ENCODE results near the gene MYO1A. TPM values are rescaled to one million over a fixed set of nuclear protein-coding genes. Genes with fewer than 3 reads are reported as not detected.

The MYO1A gene
- total RNA-seq, 2 donors from 2014 or later = 0.08 TPM; not detected in 1

DNA sequence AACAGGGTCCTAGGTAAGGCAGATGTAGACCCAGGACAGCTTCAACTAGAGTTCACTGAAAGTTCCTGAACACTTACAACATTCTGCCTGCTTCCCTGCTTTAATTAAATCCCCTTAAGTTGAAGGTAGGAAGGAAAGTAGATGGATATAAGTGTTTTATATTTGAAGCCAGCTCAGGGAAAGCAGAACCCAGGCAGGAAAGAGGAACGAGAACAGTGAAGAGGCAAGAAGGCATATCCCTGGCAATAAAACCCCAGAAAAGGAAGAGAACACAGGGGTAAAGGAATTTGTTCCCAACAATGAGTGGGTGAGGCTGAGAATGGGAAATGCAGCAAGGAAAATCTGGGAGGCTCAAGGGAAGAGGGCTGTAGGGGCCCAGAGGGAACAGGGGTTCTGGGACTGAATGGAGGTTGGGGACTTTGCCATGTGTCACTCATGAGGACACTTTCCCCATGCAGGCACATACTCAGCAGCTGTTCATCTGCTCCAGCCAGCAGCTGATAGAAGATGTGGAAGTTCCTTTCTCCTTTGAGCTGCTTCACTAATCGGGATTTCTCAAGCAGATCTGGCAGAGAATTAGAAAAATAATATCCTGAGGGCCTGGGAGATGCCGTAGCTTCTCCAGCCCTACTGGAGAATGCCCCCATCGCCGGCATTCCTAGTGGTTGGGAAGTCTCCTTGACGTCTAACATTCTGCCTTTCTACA, 3.7 kb downstream of the MYO1A start:
- Histone ChIP-seq H3K27ac (no peak overlapping the region), H3K36me3 (no peaks in the 10 kb centered on the region), H3K4me3 (no peak overlapping the region), H3K4me1 (no peaks in the 10 kb centered on the region), H3K9me3 (no peaks in the 10 kb centered on the region), H3K27me3 (no peaks in the 10 kb centered on the region)
- DNase-seq (ENCODE audit: low spot score) = no peak
- TF ChIP-seq, protein P1, sequence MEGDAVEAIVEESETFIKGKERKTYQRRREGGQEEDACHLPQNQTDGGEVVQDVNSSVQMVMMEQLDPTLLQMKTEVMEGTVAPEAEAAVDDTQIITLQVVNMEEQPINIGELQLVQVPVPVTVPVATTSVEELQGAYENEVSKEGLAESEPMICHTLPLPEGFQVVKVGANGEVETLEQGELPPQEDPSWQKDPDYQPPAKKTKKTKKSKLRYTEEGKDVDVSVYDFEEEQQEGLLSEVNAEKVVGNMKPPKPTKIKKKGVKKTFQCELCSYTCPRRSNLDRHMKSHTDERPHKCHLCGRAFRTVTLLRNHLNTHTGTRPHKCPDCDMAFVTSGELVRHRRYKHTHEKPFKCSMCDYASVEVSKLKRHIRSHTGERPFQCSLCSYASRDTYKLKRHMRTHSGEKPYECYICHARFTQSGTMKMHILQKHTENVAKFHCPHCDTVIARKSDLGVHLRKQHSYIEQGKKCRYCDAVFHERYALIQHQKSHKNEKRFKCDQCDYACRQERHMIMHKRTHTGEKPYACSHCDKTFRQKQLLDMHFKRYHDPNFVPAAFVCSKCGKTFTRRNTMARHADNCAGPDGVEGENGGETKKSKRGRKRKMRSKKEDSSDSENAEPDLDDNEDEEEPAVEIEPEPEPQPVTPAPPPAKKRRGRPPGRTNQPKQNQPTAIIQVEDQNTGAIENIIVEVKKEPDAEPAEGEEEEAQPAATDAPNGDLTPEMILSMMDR (IDR thresholded peaks at IDR 0.05) = no peak

DNA sequence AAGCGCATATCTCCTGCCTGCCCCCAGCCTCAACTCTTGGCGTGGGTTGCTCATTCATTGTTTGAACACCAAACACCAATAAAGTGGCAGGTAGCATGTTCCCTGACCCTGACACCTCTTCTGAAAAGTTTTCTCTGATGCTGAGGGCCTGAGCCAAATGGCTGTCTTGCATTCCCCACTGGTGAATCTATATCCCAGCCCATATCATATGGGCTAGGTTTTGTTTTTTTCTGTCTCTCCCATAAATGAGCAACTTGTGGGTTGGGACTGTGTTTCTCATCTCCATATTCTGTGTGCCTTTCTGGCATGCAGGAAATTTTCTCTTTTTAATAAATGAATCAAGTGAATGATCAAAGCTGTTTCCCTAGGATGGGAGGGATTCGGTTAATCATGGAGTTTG, 5.0 kb downstream of the MYO1A start:
- Histone ChIP-seq H3K4me3 (no peak overlapping the region), H3K27ac (no peak overlapping the region), H3K9me3 (no peaks in the 10 kb centered on the region), H3K4me1 (no peaks in the 10 kb centered on the region), H3K36me3 (no peaks in the 10 kb centered on the region), H3K27me3 (no peaks in the 10 kb centered on the region)
- no peak for DNase-seq (ENCODE audit: low spot score)
- TF ChIP-seq, protein P1 (IDR thresholded peaks at IDR 0.05) = no peak

DNA sequence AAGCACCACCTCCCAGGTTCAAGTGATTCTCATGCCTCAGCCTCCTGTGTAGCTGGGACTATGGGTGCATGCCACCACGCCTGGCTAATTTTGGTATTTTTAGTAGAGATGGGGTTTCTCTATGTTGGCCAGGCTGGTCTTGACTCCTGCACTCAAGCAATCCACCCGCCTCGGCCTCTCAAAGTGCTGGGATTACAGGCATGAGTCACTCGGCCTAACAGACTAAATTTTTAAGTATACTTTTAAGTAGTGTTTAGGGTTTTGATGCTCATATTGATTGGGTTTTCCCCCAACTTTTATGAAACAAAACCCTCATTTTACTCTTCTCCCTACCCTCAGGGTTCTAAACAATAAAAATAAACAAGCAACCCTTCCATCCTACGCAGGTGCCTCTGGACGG, 5.5 kb downstream of the MYO1A start:
- no peak for DNase-seq (ENCODE audit: low spot score)
- H3K27ac ChIP-seq = no peak overlapping the region
- H3K4me3 ChIP-seq = no peak overlapping the region
- H3K27me3 ChIP-seq = no peaks in the 10 kb centered on the region
- H3K4me1 ChIP-seq = no peaks in the 10 kb centered on the region
- TF ChIP-seq, protein P1 (IDR thresholded peaks at IDR 0.05) = no peak
- H3K36me3 ChIP-seq = no peaks in the 10 kb centered on the region
- H3K9me3 ChIP-seq = no peaks in the 10 kb centered on the region

DNA sequence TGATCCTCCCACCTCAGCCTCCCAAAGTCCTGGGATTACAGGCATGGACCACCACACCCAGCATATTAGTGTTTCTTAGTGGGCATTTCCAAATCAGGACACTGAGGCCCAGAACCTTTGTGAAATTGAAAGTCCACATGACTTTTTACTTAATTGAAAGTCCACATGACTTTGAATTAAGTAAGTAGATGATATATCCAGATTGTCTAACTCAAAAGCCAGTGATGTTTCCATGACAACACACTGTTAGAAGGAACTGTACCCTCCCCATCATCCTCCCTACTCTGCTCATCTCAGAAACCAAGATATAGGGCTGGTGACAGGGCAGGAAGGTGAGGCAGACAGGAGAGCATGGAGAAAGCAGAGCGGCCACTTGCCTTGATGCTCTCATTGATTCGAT, 7.2 kb downstream of the MYO1A start:
- H3K9me3 ChIP-seq = no peaks in the 10 kb centered on the region
- TF ChIP-seq, protein P1 (IDR thresholded peaks at IDR 0.05) = no peak
- no peak overlapping the region for H3K4me3 ChIP-seq
- H3K4me1 ChIP-seq = no peaks in the 10 kb centered on the region
- DNase-seq (ENCODE audit: low spot score) = no peak
- no peaks in the 10 kb centered on the region for H3K36me3 ChIP-seq
- no peaks in the 10 kb centered on the region for H3K27me3 ChIP-seq
- H3K27ac ChIP-seq = no peak overlapping the region

DNA sequence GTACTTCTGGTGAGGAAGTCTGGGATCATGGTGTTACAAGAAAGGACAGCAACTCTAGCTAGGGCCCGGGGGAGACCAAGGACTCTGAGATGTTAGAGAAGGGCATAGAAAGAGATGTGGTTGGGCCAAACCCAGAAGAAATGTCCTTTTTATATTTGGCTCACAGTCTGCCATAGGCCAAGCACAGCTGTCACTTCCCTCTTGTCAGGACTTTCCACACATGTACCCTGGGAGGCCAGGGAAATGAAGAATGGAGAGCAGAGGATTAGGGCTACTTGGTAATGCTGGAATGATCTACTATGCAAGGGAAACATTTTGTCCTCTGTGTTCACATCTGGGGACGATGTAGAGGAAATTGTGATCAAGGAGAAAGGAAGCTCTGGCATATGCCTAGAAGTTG, 9.2 kb downstream of the MYO1A start:
- Histone ChIP-seq H3K27ac (no peak overlapping the region), H3K36me3 (no peaks in the 10 kb centered on the region), H3K4me3 (no peak overlapping the region), H3K27me3 (no peaks in the 10 kb centered on the region), H3K4me1 (no peaks in the 10 kb centered on the region), H3K9me3 (no peaks in the 10 kb centered on the region)
- DNase-seq (ENCODE audit: low spot score) = no peak
- TF ChIP-seq, protein P1 (IDR thresholded peaks at IDR 0.05) = no peak

DNA sequence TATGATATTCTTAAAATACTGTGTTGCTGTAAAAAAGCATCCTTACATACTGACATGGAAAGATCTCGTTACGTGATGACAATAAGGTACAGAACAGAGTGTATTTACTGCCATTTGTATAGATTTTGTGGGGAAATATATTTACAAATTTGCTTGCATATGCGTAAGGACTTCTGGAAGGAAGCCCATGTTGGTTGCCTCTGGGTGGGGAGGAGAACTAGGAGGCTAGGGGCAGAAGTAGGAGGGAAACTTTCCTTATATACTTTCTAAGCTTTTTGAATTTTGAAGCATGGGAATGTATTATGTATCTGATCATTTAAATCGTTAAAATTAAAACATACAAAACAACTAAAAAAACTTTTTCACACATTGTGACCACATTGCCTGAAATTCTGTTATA, 9.7 kb downstream of the MYO1A start:
- Histone ChIP-seq H3K4me1 (no peaks in the 10 kb centered on the region), H3K36me3 (no peaks in the 10 kb centered on the region), H3K9me3 (no peaks in the 10 kb centered on the region), H3K4me3 (no peak overlapping the region), H3K27ac (no peak overlapping the region), H3K27me3 (no peaks in the 10 kb centered on the region)
- no peak for DNase-seq (ENCODE audit: low spot score)
- TF ChIP-seq, protein P1 (IDR thresholded peaks at IDR 0.05) = no peak
